Left lobe of liver (tissue), 2 donors: ENCODE results near the gene STX16. TPM values are rescaled to one million over a fixed set of nuclear protein-coding genes. Genes with fewer than 3 reads are reported as not detected.
A peak's percentile ranks its signal among the peaks of the same experiment; 100 is the strongest.
"Not testable (repeated sequence)": the region's sequence is repeated elsewhere in the genome, so short reads cannot be mapped to it uniquely, and the experiment has no call there.

Source experiments
- ATAC-seq: fragments of 200-7000 bp; cut with Tn5 transposase; one replicate; pipeline ENCODE4 v1.9.1; 2020; ENCODE audit warnings: mild to moderate bottlenecking, moderate library complexity
- DNase-seq: peaks from one replicate; pipeline ENCODE4 v3.0.0-alpha.2; 2020; ENCODE audit warnings: low spot score
- total RNA-seq: library from RNA; stranded (reverse); gene quantifications from one replicate; pipeline ENCODE4 v1.2.1, GENCODE V29; 2021
- donor health status: DM: no; HTN: no; CAD: no; lungs with moderate emphysema.
- donor health status: DM: no; HTN: yes; CAD: no.

The STX16 gene
- total RNA-seq, 1 donor from 2014 or later, result 25.7 TPM

- DNase-seq (no peak), ATAC-seq (no peak)
Measured at GRCh38 chr20:58635279-58635665, 15.8 kb upstream of the STX16 start.

GRCh38 chr20:58636396-58636982 is 14.6 kb upstream of the STX16 start:
- no peak for DNase-seq
- ATAC-seq, result no peak

GRCh38 chr20:58636983-58637421 is 14.1 kb upstream of the STX16 start:
- ATAC-seq (no peak), DNase-seq (no peak)

DNA sequence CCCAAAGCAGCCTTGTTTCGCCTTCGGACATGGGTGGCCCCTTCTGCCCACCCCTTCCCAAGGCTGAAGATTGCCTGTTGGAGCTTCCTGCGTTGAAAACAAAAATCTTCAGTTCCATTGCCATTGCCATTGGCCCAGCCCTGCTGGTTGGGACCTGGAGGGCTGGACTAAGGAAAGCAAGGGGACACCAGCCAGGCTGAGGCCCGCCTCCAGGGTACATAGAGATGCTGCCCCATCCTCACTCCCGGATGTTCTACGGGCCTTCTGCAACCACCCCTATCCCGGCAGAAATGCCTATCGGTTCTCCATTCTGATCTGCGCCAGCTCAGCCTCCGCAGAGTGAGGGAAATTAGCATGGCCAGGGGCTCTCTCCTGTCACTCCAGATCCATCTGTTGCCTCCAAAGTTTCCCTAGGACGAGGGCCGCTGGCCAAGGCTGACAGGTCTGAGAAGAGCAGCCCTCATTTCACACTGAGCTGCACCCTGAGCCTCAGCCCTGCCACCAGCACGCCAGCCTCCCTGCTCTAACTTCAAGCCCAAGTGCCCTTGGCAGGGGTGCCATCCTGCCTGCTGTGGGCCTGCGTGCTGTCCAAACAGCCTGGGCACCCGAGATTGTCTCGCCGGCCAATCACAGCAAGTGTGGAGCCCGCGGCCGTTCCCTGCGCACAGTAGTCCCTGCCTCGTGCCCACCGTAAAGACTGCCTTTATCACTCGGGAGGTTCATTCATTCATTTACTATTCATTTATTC is 13.4 kb upstream of the STX16 start:
- ATAC-seq (no peak), DNase-seq (no peak)

DNA sequence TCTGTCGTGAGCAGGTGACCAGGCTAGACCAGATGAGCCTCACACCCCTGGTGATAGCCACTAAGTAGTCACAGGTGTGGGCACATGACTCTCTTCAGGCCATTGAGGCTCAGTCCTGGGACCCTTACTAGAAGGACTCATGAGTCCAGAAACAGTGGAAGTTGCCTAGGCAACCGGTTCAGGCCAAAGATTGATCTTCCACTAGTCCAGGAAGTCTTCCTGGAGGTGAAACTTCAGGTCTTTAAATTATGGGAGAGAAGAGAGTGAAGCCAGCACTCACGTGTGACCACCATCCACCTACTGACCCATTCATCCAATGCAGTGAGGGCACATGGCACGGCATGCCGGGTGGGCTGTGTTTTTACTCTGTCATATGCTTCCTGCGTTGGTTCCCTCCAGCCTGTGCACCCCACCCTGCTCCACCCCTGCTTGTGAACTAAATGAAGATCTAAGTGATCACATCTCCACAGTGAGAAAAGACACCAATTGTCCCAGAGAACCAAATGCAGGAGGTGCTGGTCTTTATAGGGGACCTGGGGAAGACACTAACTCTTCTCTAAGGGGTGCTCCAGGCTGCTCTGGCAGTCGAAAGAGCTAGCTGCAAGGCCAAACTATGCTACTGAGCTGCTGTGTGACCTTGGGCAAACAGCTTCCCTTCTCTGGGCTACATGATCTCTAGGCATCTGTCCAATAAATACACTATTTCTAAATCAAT is 12.5 kb upstream of the STX16 start:
- ATAC-seq, result no peak
- no peak for DNase-seq

GRCh38 chr20:58639182-58640146 is 11.6 kb upstream of the STX16 start:
- ATAC-seq, result no peak
- DNase-seq, result no peak

- DNase-seq, result no peak
- ATAC-seq, result no peak
Measured at GRCh38 chr20:58640446-58640845, 10.6 kb upstream of the STX16 start.

DNA sequence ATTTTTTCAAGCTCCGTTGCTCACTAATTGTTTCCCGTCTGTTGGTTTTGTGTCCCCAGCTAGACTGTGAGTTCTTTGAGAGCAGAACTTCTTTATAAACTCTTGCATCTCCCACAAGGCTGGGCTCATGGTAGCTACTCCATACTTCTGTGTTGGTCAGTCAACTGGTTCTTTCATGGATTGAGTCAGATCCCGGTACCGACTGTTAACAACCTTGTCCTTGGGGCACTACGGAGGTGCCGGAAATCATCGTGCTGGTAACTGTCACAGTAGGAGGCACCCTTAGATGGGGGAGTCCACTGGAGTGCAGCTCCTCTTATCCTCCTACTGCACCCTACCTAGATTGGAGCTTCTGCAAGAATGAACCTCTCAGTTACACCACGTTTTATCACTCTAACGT is 8.6 kb upstream of the STX16 start:
- no peak for ATAC-seq
- DNase-seq, result no peak

DNA sequence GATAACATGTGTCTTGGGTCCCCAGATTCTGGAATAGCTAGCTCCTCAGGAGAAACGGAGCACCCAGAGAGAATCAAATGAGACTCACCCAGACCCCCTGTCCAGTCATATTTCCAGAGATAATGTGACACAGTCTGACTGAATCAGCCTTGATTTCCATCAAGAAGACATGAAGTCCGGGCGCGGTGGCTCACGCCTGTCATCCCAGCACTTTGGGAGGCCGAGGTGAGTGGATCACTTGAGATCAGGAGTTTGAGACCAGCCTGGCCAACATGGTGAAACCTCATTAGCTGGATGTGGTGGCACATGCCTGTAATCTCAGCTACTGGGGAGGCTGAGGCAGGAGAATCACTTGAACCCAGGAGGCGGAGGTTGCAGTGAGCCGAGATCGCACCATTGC is 8.2 kb upstream of the STX16 start:
- not testable (repeated sequence) for ATAC-seq, DNase-seq

DNA sequence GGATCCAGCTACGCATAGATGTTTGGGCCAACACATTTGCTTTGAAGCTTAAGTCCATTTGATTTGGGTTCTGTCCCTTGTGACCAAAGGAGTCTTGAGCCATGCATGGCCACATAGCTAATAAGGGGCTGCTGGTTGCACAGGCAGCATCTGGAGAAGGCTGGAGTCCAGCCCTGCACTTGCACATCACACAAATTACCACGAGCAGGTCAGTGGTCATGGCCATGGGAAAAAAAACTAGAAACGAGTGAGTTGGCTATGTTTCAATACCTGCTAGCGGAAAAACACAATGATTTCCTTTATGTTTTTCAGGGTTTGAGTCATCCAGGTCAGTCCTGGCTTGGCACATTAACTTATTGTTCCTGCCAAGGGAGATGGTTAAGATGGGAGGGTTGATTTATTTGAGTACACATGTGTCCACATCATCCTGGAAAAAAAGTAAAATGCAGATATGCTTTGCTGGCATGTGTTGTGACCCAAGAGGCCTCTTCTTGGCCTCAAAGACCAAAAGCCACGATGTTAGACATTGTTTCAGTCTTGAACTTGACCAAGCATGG is 5.6 kb upstream of the STX16 start:
- DNase-seq (peak; percentile 16), ATAC-seq (no peak)

DNA sequence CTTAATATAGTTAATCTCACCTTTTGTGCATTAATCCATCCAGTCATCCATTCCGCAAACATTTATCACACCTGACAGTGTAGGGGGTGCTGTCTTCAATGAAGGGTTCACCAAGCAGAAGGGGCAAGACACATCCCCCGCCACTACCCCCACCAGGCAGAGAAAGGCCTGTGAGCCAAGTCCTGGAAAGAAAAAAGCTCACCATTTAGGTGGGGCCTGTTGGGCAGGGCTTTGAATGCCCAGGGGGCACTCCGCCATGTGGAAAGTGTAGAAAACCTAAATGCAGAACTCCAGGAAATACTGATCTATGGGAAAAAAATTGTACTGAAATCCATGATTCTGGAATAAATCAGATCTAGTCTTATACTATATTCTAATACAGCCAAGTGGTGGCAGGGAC is 4.8 kb upstream of the STX16 start:
- DNase-seq, result peak; percentile 11
- ATAC-seq, result no peak

- peak; percentile 12 for DNase-seq
- ATAC-seq, result no peak
Measured at GRCh38 chr20:58646703-58647102, 4.4 kb upstream of the STX16 start.

- ATAC-seq (no peak), DNase-seq (peak; percentile 18)
Measured at GRCh38 chr20:58647162-58647795, 3.8 kb upstream of the STX16 start.

DNA sequence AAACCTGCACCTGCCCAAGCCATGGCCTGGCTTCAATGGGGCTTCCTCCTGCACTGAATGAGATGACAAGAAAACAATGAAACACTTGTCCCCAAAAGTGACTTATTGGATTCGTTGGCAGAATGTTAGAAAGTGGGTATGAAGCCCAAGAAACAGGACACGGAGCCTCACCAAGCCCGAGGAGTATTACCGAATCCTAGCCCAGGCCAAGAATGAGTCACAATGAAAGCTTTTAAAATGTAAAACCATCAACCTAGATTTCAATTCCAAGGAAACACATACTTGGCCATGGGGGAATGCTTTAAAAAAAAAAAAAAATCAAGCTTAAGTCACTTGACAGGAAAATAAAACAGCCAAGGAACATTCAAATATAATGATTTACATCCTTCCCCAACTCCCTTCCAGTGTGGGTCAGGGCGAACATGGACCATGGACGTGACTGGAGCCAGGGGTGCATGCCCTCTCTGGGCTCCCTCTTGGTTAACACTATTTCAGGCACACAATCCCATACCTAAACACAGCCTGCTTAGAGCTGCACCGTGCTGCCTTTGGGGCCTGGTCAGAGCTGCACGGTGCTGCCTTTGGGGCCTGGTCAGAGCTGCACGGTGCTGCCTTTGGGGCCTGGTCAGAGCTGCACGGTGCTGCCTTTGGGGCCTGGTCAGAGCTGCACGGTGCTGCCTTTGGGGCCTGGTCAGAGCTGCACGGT is 3.1 kb upstream of the STX16 start:
- ATAC-seq, result no peak

GRCh38 chr20:58648502-58648825 is 2.6 kb upstream of the STX16 start:
- ATAC-seq, result not testable (repeated sequence)
- peak; percentile 16 for DNase-seq

More for the DNA sequence above, 3.1 kb upstream of the STX16 start:
- DNase-seq, result peak; percentile 21

- ATAC-seq (peak; percentile 19), DNase-seq (peak; percentile 55)
Measured at GRCh38 chr20:58649288-58650180, 1.5 kb upstream of the STX16 start.

- ATAC-seq (peak; percentile 53), DNase-seq (peak; percentile 60)
Measured at GRCh38 chr20:58650181-58650775, 805 bp upstream of the STX16 start.

DNA sequence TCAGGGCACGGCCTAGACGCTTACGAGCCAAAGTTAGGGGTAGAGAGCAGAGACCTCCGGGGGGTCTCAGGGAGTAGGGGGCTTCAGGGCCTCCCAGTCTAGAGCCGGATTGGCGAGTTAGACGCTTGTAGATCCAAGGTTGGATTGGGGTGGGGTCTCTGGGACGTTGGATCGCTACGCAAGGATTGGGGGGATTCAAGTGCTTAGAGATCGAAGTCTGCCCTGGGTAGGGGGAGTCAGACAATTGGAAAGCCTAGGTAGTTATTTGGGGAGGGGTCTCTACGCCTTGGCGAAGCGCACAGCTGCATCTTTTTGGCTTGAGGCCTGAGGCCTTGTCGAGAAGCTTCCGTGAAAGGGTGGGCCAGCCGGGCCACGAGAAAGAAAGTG is 469 bp downstream of the STX16 start:
- ATAC-seq (no peak), DNase-seq (no peak)
